ENCODE results near the gene KIF6.

- TF ChIP-seq CTCF (IDR thresholded peaks at IDR 0.05) (no peak), EP300 (IDR thresholded peaks at IDR 0.05) (no peak), USF2 (IDR thresholded peaks at IDR 0.05) (no peak), JUN (IDR thresholded peaks at IDR 0.05) (no peak), POLR2A (IDR thresholded peaks at IDR 0.05; ENCODE audit: low read length) (no peak), HOXA7 (CRISPR knock-in tag; IDR thresholded peaks at IDR 0.05) (no peak), MAX (IDR thresholded peaks at IDR 0.05) (no peak), RARB (CRISPR knock-in tag; IDR thresholded peaks at IDR 0.05) (no peak), POLR2AphosphoS2 (conservative IDR thresholded peaks at IDR 0.05; ENCODE audit: low read length) (no peak), RAD21 (conservative IDR thresholded peaks at IDR 0.05 in 1 of 2, IDR thresholded peaks at IDR 0.05 in 1 of 2) (no peak)
- TF ChIP-seq, protein P1, sequence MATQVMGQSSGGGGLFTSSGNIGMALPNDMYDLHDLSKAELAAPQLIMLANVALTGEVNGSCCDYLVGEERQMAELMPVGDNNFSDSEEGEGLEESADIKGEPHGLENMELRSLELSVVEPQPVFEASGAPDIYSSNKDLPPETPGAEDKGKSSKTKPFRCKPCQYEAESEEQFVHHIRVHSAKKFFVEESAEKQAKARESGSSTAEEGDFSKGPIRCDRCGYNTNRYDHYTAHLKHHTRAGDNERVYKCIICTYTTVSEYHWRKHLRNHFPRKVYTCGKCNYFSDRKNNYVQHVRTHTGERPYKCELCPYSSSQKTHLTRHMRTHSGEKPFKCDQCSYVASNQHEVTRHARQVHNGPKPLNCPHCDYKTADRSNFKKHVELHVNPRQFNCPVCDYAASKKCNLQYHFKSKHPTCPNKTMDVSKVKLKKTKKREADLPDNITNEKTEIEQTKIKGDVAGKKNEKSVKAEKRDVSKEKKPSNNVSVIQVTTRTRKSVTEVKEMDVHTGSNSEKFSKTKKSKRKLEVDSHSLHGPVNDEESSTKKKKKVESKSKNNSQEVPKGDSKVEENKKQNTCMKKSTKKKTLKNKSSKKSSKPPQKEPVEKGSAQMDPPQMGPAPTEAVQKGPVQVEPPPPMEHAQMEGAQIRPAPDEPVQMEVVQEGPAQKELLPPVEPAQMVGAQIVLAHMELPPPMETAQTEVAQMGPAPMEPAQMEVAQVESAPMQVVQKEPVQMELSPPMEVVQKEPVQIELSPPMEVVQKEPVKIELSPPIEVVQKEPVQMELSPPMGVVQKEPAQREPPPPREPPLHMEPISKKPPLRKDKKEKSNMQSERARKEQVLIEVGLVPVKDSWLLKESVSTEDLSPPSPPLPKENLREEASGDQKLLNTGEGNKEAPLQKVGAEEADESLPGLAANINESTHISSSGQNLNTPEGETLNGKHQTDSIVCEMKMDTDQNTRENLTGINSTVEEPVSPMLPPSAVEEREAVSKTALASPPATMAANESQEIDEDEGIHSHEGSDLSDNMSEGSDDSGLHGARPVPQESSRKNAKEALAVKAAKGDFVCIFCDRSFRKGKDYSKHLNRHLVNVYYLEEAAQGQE (IDR thresholded peaks at IDR 0.05): no peak
- TF ChIP-seq, protein P2, sequence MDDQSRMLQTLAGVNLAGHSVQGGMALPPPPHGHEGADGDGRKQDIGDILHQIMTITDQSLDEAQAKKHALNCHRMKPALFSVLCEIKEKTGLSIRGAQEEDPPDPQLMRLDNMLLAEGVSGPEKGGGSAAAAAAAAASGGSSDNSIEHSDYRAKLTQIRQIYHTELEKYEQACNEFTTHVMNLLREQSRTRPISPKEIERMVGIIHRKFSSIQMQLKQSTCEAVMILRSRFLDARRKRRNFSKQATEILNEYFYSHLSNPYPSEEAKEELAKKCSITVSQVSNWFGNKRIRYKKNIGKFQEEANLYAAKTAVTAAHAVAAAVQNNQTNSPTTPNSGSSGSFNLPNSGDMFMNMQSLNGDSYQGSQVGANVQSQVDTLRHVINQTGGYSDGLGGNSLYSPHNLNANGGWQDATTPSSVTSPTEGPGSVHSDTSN (IDR thresholded peaks at IDR 0.05): no peak
These were observed 207.0 kb downstream of the KIF6 start for GRCh38 chr6:39518221-39518620.

All from A549 (cell line).